HL-60 (cell line): ENCODE results near the gene MYO1D.

ENCODE experiments used
- DNase-seq, 2 experiments: peaks; one replicate each; pipeline ENCODE4 v3.0.0-alpha.2; 2010 to 2020; ENCODE audit warnings: low read depth in 1 of 2, low spot score in 1 of 2
- H3K27ac ChIP-seq: fragments of 250-450 bp; sonication (Bioruptor Pico); replicated peaks from 2 replicates; pipeline ENCODE4 v1.5.1; 2020; ENCODE audit warnings: mild to moderate bottlenecking, moderate library complexity
- H3K27me3 ChIP-seq: fragments of 250-450 bp; sonication (Bioruptor Pico); 2 replicates; pipeline ENCODE4 v1.5.1; 2021; ENCODE audit warnings: mild to moderate bottlenecking, moderate library complexity; ENCODE audit not compliant: insufficient read depth, poor library complexity, severe bottlenecking
- H3K4me3 ChIP-seq: replicated peaks from 2 replicates; pipeline ENCODE4 v1.5.1; 2011; ENCODE audit warnings: mild to moderate bottlenecking, control low read depth, low read length; ENCODE audit not compliant: insufficient read depth
- GABPA ChIP-seq: IDR thresholded peaks from 2 replicates; pipeline ENCODE4 v1.6.1; 2012; ENCODE audit warnings: low read depth
- POLR2AphosphoS5 ChIP-seq: IDR thresholded peaks from 2 replicates; pipeline ENCODE4 v1.6.1; 2012; ENCODE audit warnings: low read depth
- SPI1 ChIP-seq: IDR thresholded peaks from 2 replicates; pipeline ENCODE4 v1.6.1; 2012; ENCODE audit warnings: low read depth, mild to moderate bottlenecking, borderline replicate concordance
- TF ChIP-seq, protein P1 (sequence below): IDR thresholded peaks from one replicate; pipeline ENCODE4 v1.5.1; 2011; ENCODE audit warnings: low read length, control low read depth, inconsistent platforms; ENCODE audit not compliant: insufficient read depth
- TF ChIP-seq, protein P2 (sequence below): IDR thresholded peaks from 2 replicates; pipeline ENCODE4 v1.6.1; 2012; ENCODE audit warnings: low read depth; ENCODE audit not compliant: insufficient replicate concordance

Gene MYO1D

GRCh38 chr17:32802306-32802705 lies 74.6 kb downstream of the MYO1D start:
- no peak overlapping the region for H3K4me3 ChIP-seq

GRCh38 chr17:32801641-32802040 lies 75.3 kb downstream of the MYO1D start:
- Histone ChIP-seq H3K27me3 (peaks cover 2% of the 10 kb centered on the region), H3K4me3 (no peak overlapping the region), H3K27ac (no peak overlapping the region)
- TF ChIP-seq GABPA (no peak), POLR2AphosphoS5 (no peak), SPI1 (no peak)
- TF ChIP-seq, protein P1, sequence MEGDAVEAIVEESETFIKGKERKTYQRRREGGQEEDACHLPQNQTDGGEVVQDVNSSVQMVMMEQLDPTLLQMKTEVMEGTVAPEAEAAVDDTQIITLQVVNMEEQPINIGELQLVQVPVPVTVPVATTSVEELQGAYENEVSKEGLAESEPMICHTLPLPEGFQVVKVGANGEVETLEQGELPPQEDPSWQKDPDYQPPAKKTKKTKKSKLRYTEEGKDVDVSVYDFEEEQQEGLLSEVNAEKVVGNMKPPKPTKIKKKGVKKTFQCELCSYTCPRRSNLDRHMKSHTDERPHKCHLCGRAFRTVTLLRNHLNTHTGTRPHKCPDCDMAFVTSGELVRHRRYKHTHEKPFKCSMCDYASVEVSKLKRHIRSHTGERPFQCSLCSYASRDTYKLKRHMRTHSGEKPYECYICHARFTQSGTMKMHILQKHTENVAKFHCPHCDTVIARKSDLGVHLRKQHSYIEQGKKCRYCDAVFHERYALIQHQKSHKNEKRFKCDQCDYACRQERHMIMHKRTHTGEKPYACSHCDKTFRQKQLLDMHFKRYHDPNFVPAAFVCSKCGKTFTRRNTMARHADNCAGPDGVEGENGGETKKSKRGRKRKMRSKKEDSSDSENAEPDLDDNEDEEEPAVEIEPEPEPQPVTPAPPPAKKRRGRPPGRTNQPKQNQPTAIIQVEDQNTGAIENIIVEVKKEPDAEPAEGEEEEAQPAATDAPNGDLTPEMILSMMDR = no peak
- TF ChIP-seq, protein P2, sequence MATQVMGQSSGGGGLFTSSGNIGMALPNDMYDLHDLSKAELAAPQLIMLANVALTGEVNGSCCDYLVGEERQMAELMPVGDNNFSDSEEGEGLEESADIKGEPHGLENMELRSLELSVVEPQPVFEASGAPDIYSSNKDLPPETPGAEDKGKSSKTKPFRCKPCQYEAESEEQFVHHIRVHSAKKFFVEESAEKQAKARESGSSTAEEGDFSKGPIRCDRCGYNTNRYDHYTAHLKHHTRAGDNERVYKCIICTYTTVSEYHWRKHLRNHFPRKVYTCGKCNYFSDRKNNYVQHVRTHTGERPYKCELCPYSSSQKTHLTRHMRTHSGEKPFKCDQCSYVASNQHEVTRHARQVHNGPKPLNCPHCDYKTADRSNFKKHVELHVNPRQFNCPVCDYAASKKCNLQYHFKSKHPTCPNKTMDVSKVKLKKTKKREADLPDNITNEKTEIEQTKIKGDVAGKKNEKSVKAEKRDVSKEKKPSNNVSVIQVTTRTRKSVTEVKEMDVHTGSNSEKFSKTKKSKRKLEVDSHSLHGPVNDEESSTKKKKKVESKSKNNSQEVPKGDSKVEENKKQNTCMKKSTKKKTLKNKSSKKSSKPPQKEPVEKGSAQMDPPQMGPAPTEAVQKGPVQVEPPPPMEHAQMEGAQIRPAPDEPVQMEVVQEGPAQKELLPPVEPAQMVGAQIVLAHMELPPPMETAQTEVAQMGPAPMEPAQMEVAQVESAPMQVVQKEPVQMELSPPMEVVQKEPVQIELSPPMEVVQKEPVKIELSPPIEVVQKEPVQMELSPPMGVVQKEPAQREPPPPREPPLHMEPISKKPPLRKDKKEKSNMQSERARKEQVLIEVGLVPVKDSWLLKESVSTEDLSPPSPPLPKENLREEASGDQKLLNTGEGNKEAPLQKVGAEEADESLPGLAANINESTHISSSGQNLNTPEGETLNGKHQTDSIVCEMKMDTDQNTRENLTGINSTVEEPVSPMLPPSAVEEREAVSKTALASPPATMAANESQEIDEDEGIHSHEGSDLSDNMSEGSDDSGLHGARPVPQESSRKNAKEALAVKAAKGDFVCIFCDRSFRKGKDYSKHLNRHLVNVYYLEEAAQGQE = no peak
- no peak for DNase-seq

More at GRCh38 chr17:32802306-32802705, 74.6 kb downstream of the MYO1D start:
- no peak for DNase-seq
- H3K27me3 ChIP-seq = peaks cover 2% of the 10 kb centered on the region
- H3K27ac ChIP-seq = no peak overlapping the region
- no peak for TF ChIP-seq POLR2AphosphoS5
- TF ChIP-seq GABPA = no peak
- TF ChIP-seq, protein P1 = no peak
- TF ChIP-seq SPI1 = no peak
- TF ChIP-seq, protein P2 = no peak

- DNase-seq = no peak
- TF ChIP-seq GABPA = no peak
- no peak for TF ChIP-seq SPI1
- TF ChIP-seq, protein P2 = no peak
- TF ChIP-seq POLR2AphosphoS5 = no peak
- TF ChIP-seq, protein P1 = no peak
- Histone ChIP-seq H3K4me3 (no peak overlapping the region), H3K27ac (no peak overlapping the region), H3K27me3 (peaks cover 2% of the 10 kb centered on the region)
Measured at GRCh38 chr17:32801193-32801592, 75.7 kb downstream of the MYO1D start.
